ENCODE measurements around the gene LSM10.

Gene LSM10

DNA sequence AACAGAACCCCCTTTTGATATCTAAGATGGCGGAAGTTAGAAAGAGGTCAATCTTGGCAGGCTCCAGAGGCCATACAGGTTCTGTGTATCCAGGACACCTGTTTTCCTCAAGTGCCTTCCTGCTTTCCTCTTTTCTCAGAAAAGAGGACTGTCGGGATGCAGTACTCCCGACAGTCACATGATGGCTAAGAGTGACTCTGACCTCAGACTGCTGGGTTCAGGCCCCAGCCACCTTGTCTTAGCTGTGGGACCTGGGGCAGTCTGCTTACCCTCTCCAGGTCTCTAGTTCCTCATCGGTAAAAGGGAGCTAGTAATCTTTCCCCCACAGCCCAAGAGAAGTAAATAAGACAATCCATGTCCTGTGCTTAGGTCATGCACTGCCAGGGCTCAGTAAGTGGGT is 41.9 kb downstream of the LSM10 start:
- intact Hi-C loops (cut with DNase I) = no loop called here
- no peak for DNase-seq

DNA sequence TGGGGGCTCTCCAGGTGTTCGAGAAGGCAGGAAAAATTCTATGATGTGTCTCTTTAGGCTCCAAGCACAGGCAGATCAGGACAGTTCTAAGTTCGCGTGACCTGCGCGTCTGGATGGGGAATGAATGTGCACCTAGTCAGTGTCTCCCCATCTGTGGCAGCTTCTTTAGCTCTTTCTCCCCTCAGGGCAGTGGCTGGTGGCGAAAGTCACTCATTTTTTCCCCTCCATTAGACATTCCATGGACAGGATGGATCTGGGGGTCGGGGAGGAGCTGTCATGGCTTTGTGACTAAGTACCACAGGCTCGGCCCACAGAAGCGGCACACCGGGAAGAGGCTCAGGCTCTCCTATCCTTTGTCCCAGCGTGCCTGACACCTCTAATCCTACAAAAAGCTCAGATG is 43.2 kb downstream of the LSM10 start:
- no peak for DNase-seq
- intact Hi-C loops (cut with DNase I) = no loop called here

- no peak for DNase-seq
- intact Hi-C loops (cut with DNase I) = no loop called here
These were observed 44.5 kb downstream of the LSM10 start for GRCh38 chr1:36352910-36353878.

GRCh38 chr1:36352125-36352909 is 45.4 kb downstream of the LSM10 start:
- DNase-seq = no peak
- intact Hi-C loops (cut with DNase I) = no loop called here

GRCh38 chr1:36351227-36351977 is 46.3 kb downstream of the LSM10 start:
- peak in 1 of 10 donors; percentile 23 for DNase-seq

DNA sequence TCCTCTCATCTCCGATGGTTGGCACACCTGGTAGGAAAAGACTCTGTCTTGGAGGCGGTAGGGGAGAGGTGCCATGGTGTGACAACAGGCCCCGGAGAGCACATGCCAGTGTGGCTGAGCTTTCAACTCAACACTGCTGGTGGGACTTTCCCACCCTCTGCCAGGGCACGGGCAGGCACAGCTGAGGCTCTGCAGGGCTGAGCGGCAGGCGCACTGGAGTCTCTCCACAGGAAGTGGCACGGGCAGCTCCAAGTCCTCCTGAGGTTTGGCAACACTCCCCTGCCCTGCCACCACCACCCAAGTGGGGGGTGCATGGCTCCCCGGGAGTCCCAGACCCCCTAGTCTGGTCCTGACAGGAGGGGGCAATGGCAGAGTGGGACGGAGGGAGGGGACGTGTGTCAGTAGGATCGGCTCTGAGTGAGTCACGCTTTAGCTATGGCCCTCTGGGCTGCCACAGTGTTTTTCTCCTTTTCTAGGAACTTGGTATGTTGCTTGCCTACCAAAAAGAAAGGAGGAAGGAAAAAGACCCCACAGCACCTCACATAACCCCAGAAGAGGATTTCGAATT is 47.0 kb downstream of the LSM10 start:
- intact Hi-C loops (cut with DNase I) = no loop called here
- DNase-seq = peak in 2 of 10 donors; percentile 85 to 89

More at GRCh38 chr1:36351227-36351977, 46.3 kb downstream of the LSM10 start:
- intact Hi-C loops (cut with DNase I) = no loop called here

DNA sequence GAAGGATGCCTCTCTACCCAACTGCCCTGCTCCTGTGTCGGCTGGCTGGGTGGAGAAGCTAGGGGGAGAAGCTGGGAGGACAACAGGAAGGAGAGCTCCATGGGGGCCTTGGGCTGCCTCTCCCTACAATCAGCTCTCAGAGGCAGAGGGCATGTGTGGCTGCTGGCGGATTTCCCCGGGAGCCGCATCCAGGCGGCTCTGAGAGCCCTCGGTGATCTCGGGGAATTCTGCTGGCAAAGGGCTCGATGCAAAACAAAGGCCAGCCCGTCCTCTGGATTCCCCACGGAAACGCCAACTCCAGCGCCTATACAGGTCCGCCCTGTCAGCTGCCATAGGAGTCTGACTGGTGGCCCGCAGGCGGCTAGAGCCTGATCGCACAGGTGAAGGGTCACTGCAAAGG is 47.9 kb downstream of the LSM10 start:
- DNase-seq = peak in 1 of 10 donors; percentile 37

DNA sequence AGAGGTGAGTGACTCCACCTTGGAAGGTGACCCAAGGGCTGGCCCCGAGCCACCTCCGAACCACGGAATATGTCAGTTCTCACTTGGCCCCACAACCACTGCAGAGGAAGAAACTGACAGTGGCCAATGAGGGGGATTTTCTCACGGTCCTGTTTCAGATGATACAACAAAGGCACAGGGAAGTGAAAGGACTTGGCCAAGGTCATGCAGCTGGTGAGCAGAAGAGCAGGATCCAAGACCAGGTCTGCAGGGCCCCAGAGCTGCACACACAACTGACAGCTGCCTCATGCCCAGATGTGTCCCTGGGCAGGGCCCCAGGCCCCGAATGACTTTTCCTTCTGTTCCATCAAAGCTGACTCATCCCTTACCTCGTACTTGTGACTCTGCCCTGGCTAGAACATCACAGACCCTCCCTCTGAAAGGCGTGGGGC is 48.5 kb downstream of the LSM10 start:
- intact Hi-C loops (cut with DNase I) = no loop called here
- DNase-seq = no peak

More for the DNA sequence above, 47.9 kb downstream of the LSM10 start:
- intact Hi-C loops (cut with DNase I) = no loop called here

GRCh38 chr1:36346741-36347370 is 50.9 kb downstream of the LSM10 start:
- DNase-seq = no peak

GRCh38 chr1:36345353-36345752 is 52.4 kb downstream of the LSM10 start:
- DNase-seq = no peak
- intact Hi-C loops (cut with DNase I) = no loop called here

More at GRCh38 chr1:36346741-36347370, 50.9 kb downstream of the LSM10 start:
- intact Hi-C loops (cut with DNase I) = no loop called here

DNA sequence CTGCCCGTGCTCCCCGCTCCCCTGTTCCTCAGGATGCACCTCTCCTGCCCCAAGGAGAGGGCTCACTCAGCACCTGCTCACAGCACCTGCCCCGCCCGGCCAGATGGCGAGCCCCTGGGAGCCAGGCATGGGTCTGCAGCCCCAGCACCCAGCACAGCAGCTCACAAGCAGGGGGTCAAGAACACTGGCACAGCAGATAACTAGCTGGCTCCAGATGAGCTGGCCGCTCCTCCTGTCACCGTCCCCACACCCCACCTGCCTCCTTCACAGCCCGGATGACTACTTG is 53.4 kb downstream of the LSM10 start:
- peak in 1 of 10 donors; percentile 78 for DNase-seq
- intact Hi-C loops (cut with DNase I) = no loop called here

DNA sequence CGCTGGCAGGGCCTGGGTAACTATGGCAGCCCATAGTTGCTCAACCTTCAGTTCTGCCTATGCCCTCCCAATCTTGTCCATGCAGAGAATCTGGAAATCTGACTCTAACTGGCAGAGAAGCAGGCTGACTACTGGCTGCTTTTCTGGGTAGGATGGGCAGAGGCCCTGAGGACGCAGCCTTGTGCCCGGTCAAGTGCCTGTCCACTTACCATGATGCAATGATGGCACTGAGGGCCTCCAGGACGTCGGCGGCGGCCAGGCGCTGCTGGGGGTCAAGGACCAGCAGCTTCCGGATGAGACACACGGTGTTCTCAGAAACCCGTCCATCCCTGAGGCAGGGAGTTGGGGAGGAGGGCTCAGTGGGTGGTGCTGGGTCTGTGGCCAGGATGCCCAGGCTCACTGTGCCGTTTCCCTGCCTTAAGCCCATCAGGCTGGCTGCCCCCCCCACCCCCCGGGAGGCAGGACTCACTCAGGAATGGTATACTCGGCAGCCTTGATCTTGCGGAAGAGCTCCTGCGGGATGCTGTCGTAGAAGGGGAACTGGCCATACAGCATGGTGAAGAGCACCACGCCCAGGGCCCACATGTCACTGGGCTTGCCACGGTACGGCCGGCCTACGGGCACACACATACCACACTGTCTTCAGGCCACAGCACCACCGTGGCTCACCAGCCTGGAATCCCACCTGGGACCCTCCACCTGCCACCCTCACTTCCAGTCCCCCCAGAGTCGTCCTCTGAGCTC is 53.9 kb downstream of the LSM10 start:
- no peak for DNase-seq
- intact Hi-C loops (cut with DNase I) = no loop called here

Data from posterior cingulate gyrus (tissue), 11 donors.